ENCODE results near the gene BEND7.

- TF ChIP-seq POLR2AphosphoS5 (IDR thresholded peaks at IDR 0.05) (no peak), POLR2A (IDR thresholded peaks at IDR 0.05) (no peak)
Measured at GRCh38 chr10:13401142-13401541, 127.7 kb downstream of the BEND7 start.
